Stimulated activated CD4-positive, alpha-beta T cell treated with anti-CD3 and anti-CD28 coated beads, Interleukin-12 subunit alpha, Interleukin-12 subunit beta, amount 100 ng/mL, for 4 hours (primary cell): ENCODE data around the gene GNG13.

Experiments
- DNase-seq: peaks from one replicate; pipeline ENCODE4 v3.0.0-alpha.2; 2020

Gene GNG13

DNA sequence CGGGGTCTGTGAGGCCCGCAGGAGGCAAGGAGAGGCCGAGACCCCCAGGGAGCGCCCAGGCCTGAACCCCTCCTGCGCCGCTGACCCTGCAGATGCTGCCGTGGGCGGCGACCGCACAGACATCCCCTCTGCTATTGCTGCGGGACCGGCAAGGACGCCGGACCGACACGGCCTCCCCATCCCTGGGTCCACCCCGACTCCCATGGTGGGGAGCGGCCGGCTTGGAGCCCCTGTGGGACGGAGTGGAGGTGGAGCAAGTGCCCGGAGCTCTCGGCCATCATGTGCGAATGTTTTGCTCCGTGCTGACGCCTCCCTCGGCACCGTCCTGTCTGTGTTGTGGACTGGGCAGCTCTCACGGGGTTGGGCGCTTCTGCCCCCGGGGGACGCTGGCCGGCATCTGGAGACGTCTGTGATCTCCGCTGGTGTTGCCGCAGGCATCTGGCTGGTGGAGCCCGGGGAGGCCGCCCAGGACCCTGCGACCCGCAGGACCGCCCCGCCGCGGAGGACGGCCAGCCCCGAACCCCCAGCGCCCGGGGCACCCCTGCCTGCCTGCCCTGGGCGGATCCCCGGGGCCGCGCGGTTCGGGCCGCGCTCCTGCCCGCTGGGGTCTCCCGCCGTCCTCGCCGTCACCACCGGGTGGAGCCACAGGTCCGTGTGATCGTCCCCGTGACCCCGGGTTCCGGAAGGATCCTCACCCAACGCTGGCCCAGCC is 12.8 kb upstream of the GNG13 start:
- DNase-seq = peak; percentile 58

DNA sequence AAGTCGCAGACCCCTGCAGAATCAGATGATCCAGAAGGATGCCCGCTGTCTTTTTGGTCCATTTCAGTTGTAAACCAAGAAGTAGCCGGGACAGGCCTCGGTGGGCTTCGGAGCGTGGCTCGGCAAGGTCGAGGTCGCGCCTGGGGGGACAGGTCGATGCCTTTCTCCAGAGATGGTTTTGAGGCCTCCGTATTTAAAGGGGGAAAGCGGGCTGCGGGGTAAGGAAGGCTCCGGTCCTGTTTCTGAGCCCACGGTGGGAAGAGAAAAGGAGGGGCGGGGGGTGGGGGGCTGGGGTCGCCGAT is 7.5 kb upstream of the GNG13 start:
- no peak for DNase-seq

DNA sequence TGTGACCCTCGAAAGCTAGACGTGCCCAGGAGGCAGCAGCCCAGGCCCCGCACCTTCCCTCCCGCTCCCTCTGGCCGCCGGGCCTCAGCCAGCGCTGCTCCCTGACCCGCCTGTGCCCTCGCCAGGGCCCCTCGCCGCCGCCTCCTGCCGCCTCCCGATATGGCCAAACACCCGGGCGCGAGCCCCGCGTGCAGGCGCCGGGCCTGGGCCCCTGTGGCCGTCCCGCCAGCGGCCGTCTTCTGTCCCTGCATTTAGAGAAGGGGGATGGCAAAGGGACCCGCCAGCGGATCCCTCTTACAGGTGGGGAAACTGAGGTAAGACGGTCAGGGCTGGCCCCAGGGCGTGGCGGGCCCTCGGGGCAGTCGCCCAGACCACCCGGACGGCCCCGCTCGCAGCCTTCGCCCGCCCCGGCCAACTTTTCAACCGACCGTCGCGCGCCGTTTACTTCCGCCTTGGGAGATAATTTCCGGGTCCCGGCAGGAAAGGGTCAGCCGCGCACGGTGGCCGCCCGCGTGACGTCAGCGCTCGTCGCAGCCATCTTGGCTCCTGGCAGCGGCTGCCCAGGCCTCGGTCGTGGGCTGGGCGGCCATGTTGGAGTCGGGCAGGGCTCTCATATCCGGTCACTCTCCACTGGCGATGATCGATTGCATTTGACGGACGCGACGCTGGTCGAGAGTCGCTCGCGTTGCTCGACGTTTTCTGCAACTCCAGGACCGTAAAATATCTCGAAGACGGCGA is 7.0 kb upstream of the GNG13 start:
- peak; percentile 82 for DNase-seq

DNA sequence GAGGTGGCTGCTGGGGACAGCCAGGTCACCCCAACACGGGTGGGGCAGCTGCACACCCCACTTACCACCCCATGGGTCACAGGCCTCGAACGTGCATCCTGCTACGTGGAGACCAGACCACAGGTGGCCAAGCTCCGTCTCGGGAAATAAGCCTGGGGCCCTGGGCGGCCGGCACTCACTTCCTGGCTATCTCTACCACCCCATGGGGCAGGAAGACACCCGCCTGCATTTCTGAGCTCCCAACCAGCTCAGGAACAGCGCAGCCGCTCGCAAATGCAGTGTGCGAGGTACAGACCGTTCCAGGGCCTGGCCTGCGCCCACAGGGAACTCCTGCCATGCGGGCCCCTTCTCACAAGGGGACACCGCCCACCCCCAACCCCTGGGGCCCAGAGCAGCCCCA is 4.9 kb upstream of the GNG13 start:
- no peak for DNase-seq

- DNase-seq = no peak
Observed at GRCh38 chr16:804193-805048, 3.9 kb upstream of the GNG13 start.

DNA sequence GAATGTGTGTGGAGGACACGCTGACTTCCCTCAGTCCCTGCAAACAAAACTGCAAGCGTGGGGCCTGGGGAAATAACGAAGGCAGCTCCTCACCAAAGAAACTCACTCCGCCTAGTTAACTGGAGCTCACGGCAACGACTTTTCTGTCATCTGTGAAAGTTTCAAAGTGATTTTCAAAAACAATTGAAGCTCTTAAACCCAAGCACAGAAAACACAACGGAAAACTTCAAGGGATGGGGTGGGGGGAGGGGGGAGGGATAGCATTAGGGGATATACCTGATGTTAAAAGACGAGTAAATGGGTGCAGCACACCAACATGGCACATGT is 3.2 kb upstream of the GNG13 start:
- no peak for DNase-seq

GRCh38 chr16:802914-803753 is 2.6 kb upstream of the GNG13 start:
- no peak for DNase-seq

GRCh38 chr16:802461-802860 is 1.9 kb upstream of the GNG13 start:
- no peak for DNase-seq

DNA sequence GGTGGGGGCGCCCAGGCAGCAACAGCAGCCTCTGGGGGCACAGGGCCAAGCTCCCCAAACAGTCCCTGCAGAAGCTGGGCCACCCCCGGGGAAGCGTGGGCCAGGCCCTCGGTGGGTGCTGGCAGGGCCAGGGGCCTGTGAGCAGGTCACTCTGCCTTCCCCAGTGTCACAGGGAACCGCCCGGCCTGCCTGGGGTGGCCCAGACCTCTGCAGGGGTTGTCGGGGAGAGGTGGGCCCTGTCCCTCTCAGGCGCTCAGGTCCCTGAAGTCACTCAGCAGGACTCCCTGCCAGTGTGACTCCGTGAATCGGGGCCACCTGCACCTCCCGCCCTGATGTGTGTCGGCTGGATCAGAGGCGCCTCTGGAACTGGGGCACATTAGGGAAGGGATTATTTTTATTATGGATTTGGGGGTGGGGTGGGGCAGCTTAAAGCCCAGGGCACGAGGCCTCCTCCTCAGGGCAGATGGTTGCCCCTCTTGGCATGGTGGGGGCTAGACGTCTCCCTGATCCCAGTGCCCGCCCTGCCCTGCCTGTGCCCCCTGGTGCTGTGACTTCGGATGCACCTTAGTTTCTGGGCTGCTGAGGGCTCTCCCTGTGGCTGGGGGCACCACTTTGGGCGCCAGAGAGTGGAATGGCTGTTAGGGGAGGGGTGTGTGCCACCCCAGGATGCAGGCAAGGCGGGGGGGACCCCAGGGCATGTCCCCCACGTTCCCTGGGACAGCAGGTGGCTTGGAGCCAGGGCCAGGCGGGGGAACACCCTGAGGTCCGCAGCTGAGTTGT is 1.2 kb upstream of the GNG13 start:
- DNase-seq = no peak

DNA sequence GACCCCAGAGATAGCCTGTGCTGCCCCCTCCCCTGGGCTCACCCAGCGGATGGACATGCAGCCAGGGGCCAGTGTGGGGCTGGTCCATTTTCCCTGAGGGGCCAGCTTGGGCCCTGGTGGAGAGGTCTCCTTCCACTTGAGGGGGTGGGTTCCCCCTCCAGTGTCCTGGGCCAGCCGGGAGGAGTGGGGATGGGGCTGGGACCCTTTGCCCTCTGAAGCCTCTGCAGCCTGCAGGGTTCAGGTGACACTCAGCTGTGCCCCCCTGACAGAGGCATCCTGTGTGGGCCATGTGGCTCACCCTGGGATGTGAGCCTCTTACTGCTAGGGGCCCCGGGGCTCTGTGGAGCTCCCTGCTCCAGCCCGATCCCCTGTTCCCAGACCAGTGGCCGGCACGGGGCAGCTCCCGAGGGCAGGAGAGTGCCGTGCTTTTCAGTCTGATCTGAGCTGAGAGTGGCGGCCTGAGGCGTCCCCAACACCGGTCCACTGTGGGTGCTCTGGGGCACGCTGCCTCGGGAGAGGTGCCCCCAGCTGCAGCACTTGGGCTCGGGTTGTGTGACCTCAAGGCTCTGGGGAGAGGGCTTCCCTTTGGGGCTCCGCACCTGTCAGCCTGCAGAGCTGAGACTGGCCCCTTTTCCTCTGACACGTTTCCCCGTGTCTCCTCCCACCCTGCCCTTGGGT is 439 bp upstream of the GNG13 start:
- DNase-seq = no peak

DNA sequence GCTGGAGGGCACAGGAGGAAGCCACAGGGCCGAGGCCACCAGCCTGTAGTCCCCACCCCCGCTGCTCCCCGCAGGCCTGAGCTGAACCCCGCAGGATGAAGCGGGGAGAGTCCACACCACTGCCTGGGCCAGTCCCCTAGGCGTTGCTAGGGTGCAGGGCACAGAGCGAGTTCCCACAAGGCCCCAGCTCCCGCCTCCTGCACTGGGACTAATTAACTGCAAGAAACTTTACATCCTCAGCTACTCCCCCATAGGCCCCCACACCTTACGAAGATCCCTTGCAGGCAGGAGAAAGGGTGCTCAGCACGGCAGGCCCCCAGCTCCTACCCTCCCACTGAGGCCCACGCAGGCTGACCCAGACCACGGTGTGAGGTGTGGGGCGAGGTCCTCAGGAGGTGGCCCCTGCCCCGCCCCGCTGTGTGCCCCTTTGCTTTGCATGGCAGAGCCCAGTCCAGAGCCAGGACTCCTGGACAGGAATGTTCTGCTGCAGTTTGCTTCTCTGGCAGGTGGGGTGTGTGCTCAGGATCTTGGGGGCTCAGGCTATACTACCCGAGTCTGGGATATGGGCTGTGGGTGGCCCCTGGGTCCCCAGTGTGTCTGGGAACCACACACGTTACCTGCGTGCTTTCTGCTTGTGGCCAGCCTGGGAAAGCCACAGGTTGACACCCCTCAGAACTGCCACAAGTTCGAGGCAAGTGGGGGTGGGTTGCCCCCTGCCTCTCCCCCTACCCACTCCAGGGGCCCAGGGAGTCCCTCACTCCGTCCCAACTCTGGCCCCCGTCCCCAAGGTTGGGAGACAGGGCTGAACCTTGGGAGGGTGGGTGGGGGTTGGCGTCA is 1.2 kb downstream of the GNG13 start:
- no peak for DNase-seq

- no peak for DNase-seq
Observed at GRCh38 chr16:798666-799065, 1.9 kb downstream of the GNG13 start.

- DNase-seq = no peak
Observed at GRCh38 chr16:797686-798085, 2.8 kb downstream of the GNG13 start.

- no peak for DNase-seq
Observed at GRCh38 chr16:797120-797420, 3.5 kb downstream of the GNG13 start.

DNA sequence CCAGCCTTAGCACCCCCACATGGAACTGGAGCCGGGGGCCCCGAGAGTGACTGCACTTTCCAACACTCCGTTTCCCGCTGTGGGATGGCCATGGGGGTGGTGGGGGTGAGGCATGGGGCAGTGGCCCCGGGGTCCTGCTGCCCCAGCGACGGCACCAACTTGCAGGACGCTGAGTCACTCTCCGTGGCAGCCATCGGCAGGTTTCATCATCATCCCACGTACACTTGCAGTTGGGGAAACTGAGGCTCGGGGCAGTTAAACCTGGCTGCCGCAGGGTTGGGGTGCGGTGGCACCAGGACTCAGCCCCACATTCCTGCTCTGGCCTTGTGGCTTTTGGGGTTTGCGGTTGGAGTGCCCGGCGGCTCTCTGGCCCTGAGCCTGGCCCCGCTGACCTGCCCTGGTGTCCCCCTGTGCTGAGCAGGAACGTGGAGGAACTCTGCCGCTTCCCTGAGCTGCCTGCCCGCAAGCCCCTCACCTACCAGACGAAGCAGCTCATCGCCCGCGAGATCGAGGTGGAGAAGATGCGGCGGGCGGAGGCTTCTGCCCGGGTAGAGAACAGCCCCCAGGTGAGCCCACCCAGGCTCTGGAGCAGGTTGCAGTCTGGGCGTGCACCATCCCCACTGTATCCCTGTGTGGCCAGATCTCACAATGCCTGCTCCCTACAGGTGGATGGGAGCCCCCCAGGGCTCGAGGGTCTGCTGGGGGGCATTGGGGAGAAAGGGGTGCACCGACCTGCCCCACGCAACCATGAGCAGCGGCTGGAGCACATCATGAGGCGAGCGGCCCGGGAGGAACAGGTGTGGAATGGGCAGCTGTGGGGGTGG is 4.0 kb downstream of the GNG13 start:
- no peak for DNase-seq

- DNase-seq = no peak
Observed at GRCh38 chr16:795580-796229, 4.8 kb downstream of the GNG13 start.

- no peak for DNase-seq
Observed at GRCh38 chr16:794853-795466, 5.6 kb downstream of the GNG13 start.

DNA sequence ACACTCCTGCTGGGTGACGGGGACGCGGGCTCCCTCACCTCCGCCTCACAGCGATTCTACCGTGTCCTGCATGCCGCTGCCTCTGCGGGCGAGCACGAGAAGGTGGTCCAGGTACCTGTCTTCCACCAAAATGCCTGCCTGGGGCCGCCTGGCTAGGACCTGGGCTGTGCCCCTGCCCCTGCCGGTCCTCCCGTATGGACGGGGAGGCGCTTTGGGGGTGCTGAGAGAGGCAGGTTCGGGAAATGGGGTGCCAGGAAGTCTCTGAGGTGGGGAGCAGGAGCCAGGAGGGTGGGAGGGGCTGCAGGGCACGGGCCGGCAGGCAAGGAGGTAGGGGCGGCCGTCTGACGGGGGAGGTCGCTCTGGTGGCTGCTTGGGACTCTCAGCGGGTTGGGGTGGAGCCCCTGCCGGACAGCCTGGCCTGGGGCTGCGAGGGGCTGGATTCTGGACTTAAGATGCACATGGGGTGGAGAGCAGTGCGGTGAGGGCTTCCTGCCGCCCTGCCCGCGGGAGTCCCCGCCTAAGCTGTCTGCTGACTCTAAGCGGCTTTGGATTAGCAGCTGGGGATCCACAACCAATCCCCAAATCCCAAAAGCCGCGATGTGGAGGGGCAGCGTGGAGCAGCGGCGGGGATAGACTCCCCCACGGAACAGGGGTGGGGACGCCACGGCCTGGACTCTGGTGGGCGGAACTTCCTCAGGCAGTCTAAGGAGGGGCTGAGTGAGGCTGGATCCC is 6.3 kb downstream of the GNG13 start:
- no peak for DNase-seq
